ENCODE results near the gene ATAD1. TPM values are rescaled to one million over a fixed set of nuclear protein-coding genes. Genes with fewer than 3 reads are reported as not detected.

ATAD1 gene
- polyA plus RNA-seq, 6 donors from 2014 or later = 21.1 to 32.2 (median 30.4) TPM

DNA sequence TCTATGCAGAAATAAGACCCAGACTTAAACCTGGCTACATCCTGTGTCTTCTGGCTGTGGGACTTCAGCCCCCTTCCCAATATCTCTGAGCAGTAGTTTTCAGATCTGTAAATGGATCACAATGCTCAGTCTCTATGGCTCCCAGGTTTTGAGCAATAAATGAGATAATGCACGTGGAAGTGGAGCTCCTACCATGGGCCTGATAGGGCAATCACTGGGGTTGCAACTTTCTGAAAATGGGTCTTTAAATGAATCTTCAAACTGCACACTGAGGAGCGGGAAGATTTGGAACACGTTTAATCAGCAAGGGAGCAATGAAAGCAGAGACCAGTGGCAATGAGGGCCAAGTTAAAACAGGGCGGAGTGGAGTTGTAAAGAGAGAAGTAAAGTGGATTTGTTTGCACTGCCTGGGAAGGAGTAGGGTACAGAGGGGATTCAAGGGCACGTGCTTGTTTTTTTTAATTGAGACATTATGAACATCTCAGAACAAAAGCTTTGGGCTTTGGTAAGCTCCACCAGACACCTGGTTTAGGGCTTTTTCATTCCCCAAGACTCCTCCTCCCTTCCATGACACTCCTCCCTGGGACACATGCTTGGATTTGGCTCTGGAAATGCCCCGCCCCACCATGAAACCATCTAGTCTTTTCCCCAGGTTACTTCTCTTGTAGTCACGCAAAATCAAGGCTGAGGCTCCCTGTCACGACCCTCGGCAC is 115.6 kb downstream of the ATAD1 start:
- no peaks in the 10 kb centered on the region for H3K36me3 Mint-ChIP-seq
- H3K27me3 Mint-ChIP-seq = peaks cover 0 to 7% (median under 1%) of the 10 kb centered on the region in 3 donors
- H3K27ac Mint-ChIP-seq = peak overlapping the region in 1 of 6 donors; percentile 78
- H3K4me1 Mint-ChIP-seq = no peaks in the 10 kb centered on the region
- H3K9me3 Mint-ChIP-seq = no peaks in the 10 kb centered on the region
- H3K4me3 Mint-ChIP-seq = no peak overlapping the region
- DNase-seq (no peak), ATAC-seq (ENCODE audit: low read depth in 2 of 2) (no peak)

Other genes with a start within 250 kb of the ATAD1 start
- gene PAPSS2, start 158.3 kb downstream of the ATAD1 start, polyA plus RNA-seq (ENCODE audit: low read depth in 6 of 6) = under 1 TPM in 2 of 6 donors, not detected in 4; 0.07 to 0.13 TPM
- gene KLLN, start 45.3 kb upstream of the ATAD1 start, polyA plus RNA-seq (ENCODE audit: low read depth in 6 of 6) = under 1 TPM in 5 of 6 donors, not detected in 1; 0.09 to 0.55 (median 0.22) TPM
- gene PTEN, start 45.4 kb upstream of the ATAD1 start, polyA plus RNA-seq (ENCODE audit: low read depth in 6 of 6) = 10 to 100 TPM; 34.1 to 53.4 (median 46.7) TPM